HepG2 (cell line): ENCODE data around the gene CYB5D1. TPM values are rescaled to one million over a fixed set of nuclear protein-coding genes. Genes with fewer than 3 reads are reported as not detected.

Experiments
- ARNT ChIP-seq: fragments of 450-650 bp; IDR thresholded peaks from 2 replicates; pipeline ENCODE4 v1.6.1; 2017
- FOXA1 ChIP-seq, 2 experiments: fragments of 450-650 bp in 1 of 2; sonication (generic) in 1 of 2; formaldehyde crosslinking in 1 of 2; IDR thresholded peaks; 2 replicates each; pipeline versions ENCODE4 v1.4.0 to v1.6.1; 2016 to 2020; ENCODE audit warnings: missing genetic modification reagents in 1 of 2
- HMG20A ChIP-seq: IDR thresholded peaks from 2 replicates; pipeline ENCODE4 v1.6.1; 2016; ENCODE audit warnings: borderline replicate concordance
- JARID2 ChIP-seq: sonication (generic); formaldehyde crosslinking; IDR thresholded peaks from 2 replicates; pipeline ENCODE4 v1.8.1; 2023; ENCODE audit warnings: missing genetic modification reagents, inconsistent platforms; ENCODE audit not compliant: insufficient replicate concordance
- JUN ChIP-seq: sonication (generic); formaldehyde crosslinking; IDR thresholded peaks from 2 replicates; pipeline ENCODE4 v1.4.0; 2020; ENCODE audit warnings: mild to moderate bottlenecking, missing genetic modification reagents
- MED13 ChIP-seq: sonication (generic); formaldehyde crosslinking; IDR thresholded peaks from 2 replicates; pipeline ENCODE4 v1.5.0; 2020; ENCODE audit warnings: missing genetic modification reagents
- NR0B2 ChIP-seq: sonication (generic); formaldehyde crosslinking; IDR thresholded peaks from 2 replicates; pipeline ENCODE4 v1.4.0; 2020; ENCODE audit warnings: mild to moderate bottlenecking, missing genetic modification reagents
- SRSF4 ChIP-seq: fragments of 200-400 bp; formaldehyde crosslinking; IDR thresholded peaks from one replicate; pipeline ENCODE4 v1.6.1; 2018; ENCODE audit warnings: mild to moderate bottlenecking, low read depth, low read length, moderate library complexity; ENCODE audit not compliant: poor library complexity, severe bottlenecking
- SYNCRIP ChIP-seq: fragments of 200-400 bp; formaldehyde crosslinking; IDR thresholded peaks from 2 replicates; pipeline ENCODE4 v1.6.1; 2018; ENCODE audit warnings: mild to moderate bottlenecking, low read depth, low read length; ENCODE audit not compliant: insufficient read depth
- TIGD3 ChIP-seq: sonication (generic); formaldehyde crosslinking; IDR thresholded peaks from 2 replicates; pipeline ENCODE4 v1.5.1; 2020; ENCODE audit warnings: mild to moderate bottlenecking, missing genetic modification reagents, borderline replicate concordance
- YEATS2 ChIP-seq: sonication (generic); formaldehyde crosslinking; IDR thresholded peaks from 2 replicates; pipeline ENCODE4 v1.4.0; 2020; ENCODE audit warnings: missing genetic modification reagents, borderline replicate concordance
- ZNF136 ChIP-seq: sonication (generic); formaldehyde crosslinking; IDR thresholded peaks from 2 replicates; pipeline ENCODE4 v1.8.1; 2022; ENCODE audit warnings: low read depth, mild to moderate bottlenecking, moderate library complexity, missing genetic modification reagents
- ZNF160 ChIP-seq: sonication (generic); formaldehyde crosslinking; IDR thresholded peaks from 2 replicates; pipeline ENCODE4 v1.8.0; 2022; ENCODE audit warnings: mild to moderate bottlenecking, inconsistent platforms, missing genetic modification reagents
- ZNF562 ChIP-seq: sonication (generic); formaldehyde crosslinking; IDR thresholded peaks from 2 replicates; pipeline ENCODE4 v1.8.0; 2022; ENCODE audit warnings: missing genetic modification reagents, borderline replicate concordance
- ZNF790 ChIP-seq: sonication (generic); formaldehyde crosslinking; IDR thresholded peaks from 2 replicates; pipeline ENCODE4 v1.8.0; 2022; ENCODE audit warnings: missing genetic modification reagents, mild to moderate bottlenecking, borderline replicate concordance
- polyA plus RNA-seq, 8 experiments: library from polyadenylated mRNA; depleted of rRNA in 3 of 8; stranded (reverse) in 7 of 8; unstranded in 1 of 8; fragments of >200 nt; fragmentation: Illumina TruSeq in 4 of 8; extraction: Trizol in 4 of 8; gene quantifications; 2 replicates each; pipeline versions ENCODE4 v1.2.1 to v1.2.3, GENCODE V29; 2011 to 2016; ENCODE audit warnings: low read depth in 4 of 8, missing spikeins in 1 of 8, mixed read lengths in 1 of 8; ENCODE audit not compliant: insufficient read depth in 1 of 8
- total RNA-seq, 5 experiments: library from RNA; depleted of rRNA; stranded (reverse); fragments of >200 nt; fragmentation: Illumina TruSeq; extraction: Trizol; gene quantifications; 2 replicates each; pipeline ENCODE4 v1.2.3, GENCODE V29; 2016; ENCODE audit warnings: low read depth in 1 of 5
- TF ChIP-seq, protein P1 (sequence below): sonication (generic); formaldehyde crosslinking; IDR thresholded peaks from 2 replicates; pipeline ENCODE4 v1.4.0; 2020; ENCODE audit warnings: missing genetic modification reagents, borderline replicate concordance
- TF ChIP-seq, protein P2 (sequence below): sonication (generic); formaldehyde crosslinking; IDR thresholded peaks from 2 replicates; pipeline ENCODE4 v1.5.0; 2020; ENCODE audit warnings: missing genetic modification reagents, mild to moderate bottlenecking, borderline replicate concordance
- TF ChIP-seq, protein P3 (sequence below): sonication (generic); formaldehyde crosslinking; IDR thresholded peaks from 2 replicates; pipeline ENCODE4 v1.5.1; 2020; ENCODE audit warnings: missing genetic modification reagents, mild to moderate bottlenecking, borderline replicate concordance

The CYB5D1 gene
- total and polyA plus RNA-seq, 2 of the 13 experiments (the other 11 are each of a cell fraction or from before 2014, with no cell fraction given): 8.9 to 17.0 TPM

- TF ChIP-seq, protein P1, sequence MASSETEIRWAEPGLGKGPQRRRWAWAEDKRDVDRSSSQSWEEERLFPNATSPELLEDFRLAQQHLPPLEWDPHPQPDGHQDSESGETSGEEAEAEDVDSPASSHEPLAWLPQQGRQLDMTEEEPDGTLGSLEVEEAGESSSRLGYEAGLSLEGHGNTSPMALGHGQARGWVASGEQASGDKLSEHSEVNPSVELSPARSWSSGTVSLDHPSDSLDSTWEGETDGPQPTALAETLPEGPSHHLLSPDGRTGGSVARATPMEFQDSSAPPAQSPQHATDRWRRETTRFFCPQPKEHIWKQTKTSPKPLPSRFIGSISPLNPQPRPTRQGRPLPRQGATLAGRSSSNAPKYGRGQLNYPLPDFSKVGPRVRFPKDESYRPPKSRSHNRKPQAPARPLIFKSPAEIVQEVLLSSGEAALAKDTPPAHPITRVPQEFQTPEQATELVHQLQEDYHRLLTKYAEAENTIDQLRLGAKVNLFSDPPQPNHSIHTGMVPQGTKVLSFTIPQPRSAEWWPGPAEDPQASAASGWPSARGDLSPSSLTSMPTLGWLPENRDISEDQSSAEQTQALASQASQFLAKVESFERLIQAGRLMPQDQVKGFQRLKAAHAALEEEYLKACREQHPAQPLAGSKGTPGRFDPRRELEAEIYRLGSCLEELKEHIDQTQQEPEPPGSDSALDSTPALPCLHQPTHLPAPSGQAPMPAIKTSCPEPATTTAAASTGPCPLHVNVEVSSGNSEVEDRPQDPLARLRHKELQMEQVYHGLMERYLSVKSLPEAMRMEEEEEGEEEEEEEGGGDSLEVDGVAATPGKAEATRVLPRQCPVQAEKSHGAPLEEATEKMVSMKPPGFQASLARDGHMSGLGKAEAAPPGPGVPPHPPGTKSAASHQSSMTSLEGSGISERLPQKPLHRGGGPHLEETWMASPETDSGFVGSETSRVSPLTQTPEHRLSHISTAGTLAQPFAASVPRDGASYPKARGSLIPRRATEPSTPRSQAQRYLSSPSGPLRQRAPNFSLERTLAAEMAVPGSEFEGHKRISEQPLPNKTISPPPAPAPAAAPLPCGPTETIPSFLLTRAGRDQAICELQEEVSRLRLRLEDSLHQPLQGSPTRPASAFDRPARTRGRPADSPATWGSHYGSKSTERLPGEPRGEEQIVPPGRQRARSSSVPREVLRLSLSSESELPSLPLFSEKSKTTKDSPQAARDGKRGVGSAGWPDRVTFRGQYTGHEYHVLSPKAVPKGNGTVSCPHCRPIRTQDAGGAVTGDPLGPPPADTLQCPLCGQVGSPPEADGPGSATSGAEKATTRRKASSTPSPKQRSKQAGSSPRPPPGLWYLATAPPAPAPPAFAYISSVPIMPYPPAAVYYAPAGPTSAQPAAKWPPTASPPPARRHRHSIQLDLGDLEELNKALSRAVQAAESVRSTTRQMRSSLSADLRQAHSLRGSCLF (CRISPR knock-in tag): no peak
- TF ChIP-seq HMG20A: no peak
- TF ChIP-seq ZNF790 (CRISPR knock-in tag): no peak
- TF ChIP-seq SRSF4: no peak
- no peak for TF ChIP-seq ZNF562 (CRISPR knock-in tag)
- no peak for TF ChIP-seq NR0B2 (CRISPR knock-in tag)
- no peak; the same call in 1 of the 2 replicates for TF ChIP-seq YEATS2
- no peak for TF ChIP-seq FOXA1 (IDR thresholded peaks at IDR 0.05)
- TF ChIP-seq FOXA1 (CRISPR knock-in tag; IDR thresholded peaks at IDR 0.05): no peak
- TF ChIP-seq, protein P2, sequence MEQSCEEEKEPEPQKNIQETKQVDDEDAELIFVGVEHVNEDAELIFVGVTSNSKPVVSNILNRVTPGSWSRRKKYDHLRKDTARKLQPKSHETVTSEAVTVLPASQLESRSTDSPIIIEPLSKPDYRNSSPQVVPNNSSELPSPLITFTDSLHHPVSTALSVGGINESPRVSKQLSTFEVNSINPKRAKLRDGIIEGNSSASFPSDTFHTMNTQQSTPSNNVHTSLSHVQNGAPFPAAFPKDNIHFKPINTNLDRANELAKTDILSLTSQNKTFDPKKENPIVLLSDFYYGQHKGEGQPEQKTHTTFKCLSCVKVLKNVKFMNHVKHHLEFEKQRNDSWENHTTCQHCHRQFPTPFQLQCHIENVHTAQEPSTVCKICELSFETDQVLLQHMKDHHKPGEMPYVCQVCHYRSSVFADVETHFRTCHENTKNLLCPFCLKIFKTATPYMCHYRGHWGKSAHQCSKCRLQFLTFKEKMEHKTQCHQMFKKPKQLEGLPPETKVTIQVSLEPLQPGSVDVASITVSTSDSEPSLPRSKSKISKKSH (CRISPR knock-in tag): no peak
- TF ChIP-seq ZNF136 (CRISPR knock-in tag): no peak
- no peak for TF ChIP-seq TIGD3
- TF ChIP-seq ARNT: no peak
- TF ChIP-seq JARID2 (CRISPR knock-in tag): no peak
- TF ChIP-seq, protein P3, sequence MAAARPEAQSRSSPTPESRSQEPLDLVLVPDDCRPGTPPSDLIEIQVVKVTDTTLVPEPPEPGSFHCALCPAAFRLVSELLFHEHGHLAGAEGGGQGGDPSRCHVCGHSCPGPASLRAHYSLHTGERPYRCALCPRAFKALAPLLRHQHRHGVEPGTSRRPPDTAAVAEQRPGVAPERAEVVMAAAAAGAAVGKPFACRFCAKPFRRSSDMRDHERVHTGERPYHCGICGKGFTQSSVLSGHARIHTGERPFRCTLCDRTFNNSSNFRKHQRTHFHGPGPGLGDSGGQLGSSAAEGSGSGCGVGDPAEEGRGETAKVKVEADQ (CRISPR knock-in tag): no peak
- TF ChIP-seq ZNF160: 0 out of 2 replicates have a peak, but pooled peaks have one; percentile 26
- TF ChIP-seq SYNCRIP: no peak
- TF ChIP-seq MED13: no peak
- no peak for TF ChIP-seq JUN (CRISPR knock-in tag)
Measured at GRCh38 chr17:7857713-7858521, at the start of gene CYB5D1 (continued).
